HepG2 (cell line): ENCODE data around the gene COA3. TPM values are rescaled to one million over a fixed set of nuclear protein-coding genes. Genes with fewer than 3 reads are reported as not detected.

Source experiments
- ATAC-seq: fragments of 200-7000 bp; cut with Tn5 transposase; 3 replicates; pipeline ENCODE4 v1.9.1; 2020; ENCODE audit warnings: mild to moderate bottlenecking, moderate library complexity
- BruUV-seq: library from RNA; stranded (reverse); fragments of 400-500 nt; replicated peaks from 2 replicates; lab custom pipeline; 2021; lab: Mats Ljungman, UMichigan
- CTCF ChIA-PET: fragments of 300-600 bp; formaldehyde crosslinking; extraction: SDS; loops from one replicate; lab custom pipeline; 2021; ENCODE audit warnings: low total read pairs, inconsistent platforms, low intra/inter-chr PET ratio; lab: Yijun Ruan, JAX
- POLR2A ChIA-PET: fragments of 350-600 bp; sonication (Branson Sonifier 250); formaldehyde crosslinking; loops from one replicate; lab custom pipeline; 2020; ENCODE audit warnings: antibody characterized with exemption, inconsistent platforms; lab: Yijun Ruan, JAX
- DNase-seq: peaks from one replicate; pipeline ENCODE4 v3.0.0-alpha.2; 2015; ENCODE audit warnings: low spot score
- FAIRE-seq: peaks from 3 replicates; lab custom pipeline; 2011; peaks lifted over from hg19 to GRCh38; lab: Jason Lieb, UNC
- H2AFZ ChIP-seq: one replicate; pipeline ENCODE4 v1.6.1; 2011; ENCODE audit warnings: low read length, inconsistent platforms
- H3K27ac ChIP-seq: fragments of 300-600 bp; 3 replicates; pipeline ENCODE4 v1.8.0; 2011; ENCODE audit warnings: mixed run types, mild to moderate bottlenecking, mixed read lengths, low read length, inconsistent platforms; ENCODE audit not compliant: insufficient read depth; ENCODE audit errors: extremely low read length
- H3K27me3 ChIP-seq, 2 experiments: fragments of 200-600 bp in 1 of 2; 2 replicates in 1 of 2; 3 replicates in 1 of 2; pipeline versions ENCODE4 v1.6.0 to v1.8.0; 2011; ENCODE audit warnings: low read length in 2 of 2, mild to moderate bottlenecking in 2 of 2, moderate library complexity in 2 of 2, inconsistent platforms in 1 of 2; ENCODE audit not compliant: insufficient read depth in 2 of 2, control insufficient read depth in 1 of 2
- H3K36me3 ChIP-seq, 2 experiments: fragments of 200-600 bp in 1 of 2; replicated peaks in 1 of 2; 2 replicates in 1 of 2; 3 replicates in 1 of 2; pipeline versions ENCODE4 v1.5.1 to v1.8.0; 2011; ENCODE audit warnings: low read length in 2 of 2, inconsistent platforms in 1 of 2; ENCODE audit not compliant: insufficient read depth in 2 of 2, control insufficient read depth in 1 of 2
- H3K4me1 ChIP-seq: 2 replicates; pipeline ENCODE4 v1.5.1; 2012; ENCODE audit warnings: low read length, inconsistent platforms; ENCODE audit not compliant: insufficient read depth
- H3K4me2 ChIP-seq: 2 replicates; pipeline ENCODE4 v1.6.0; 2011; ENCODE audit warnings: low read depth, low read length, inconsistent platforms
- H3K4me3 ChIP-seq, 3 experiments: fragments of 200-600 bp in 1 of 3; sonication (generic), shearing (Covaris generic) in 1 of 3; replicated peaks in 1 of 3; 2 replicates each; pipeline ENCODE4 v1.5.1; 2011 to 2016; ENCODE audit warnings: low read length in 3 of 3, inconsistent platforms in 2 of 3, low read depth in 2 of 3, mild to moderate bottlenecking in 2 of 3, control low read depth in 1 of 3, mixed read lengths in 1 of 3; ENCODE audit not compliant: insufficient read depth in 1 of 3
- H3K79me2 ChIP-seq: one replicate; pipeline ENCODE4 v1.6.1; 2011; ENCODE audit warnings: low read length, inconsistent platforms; ENCODE audit not compliant: insufficient read depth
- H3K9ac ChIP-seq: 2 replicates; pipeline ENCODE4 v1.6.0; 2011; ENCODE audit warnings: mild to moderate bottlenecking, low read depth, low read length, inconsistent platforms; ENCODE audit not compliant: insufficient read depth
- H3K9me3 ChIP-seq: 2 replicates; pipeline ENCODE4 v1.5.1; 2012; ENCODE audit warnings: mild to moderate bottlenecking, low read length
- H4K20me1 ChIP-seq: 2 replicates; pipeline ENCODE4 v1.6.0; 2011; ENCODE audit warnings: inconsistent platforms, mild to moderate bottlenecking, low read length, moderate library complexity; ENCODE audit not compliant: insufficient read depth
- HNRNPL ChIP-seq: fragments of 200-400 bp; formaldehyde crosslinking; IDR thresholded peaks from 2 replicates; pipeline ENCODE4 v1.6.1; 2017; ENCODE audit warnings: mild to moderate bottlenecking, low read depth, low read length
- NFKB2 ChIP-seq: sonication (generic); formaldehyde crosslinking; IDR thresholded peaks from 2 replicates; pipeline ENCODE4 v1.4.0; 2020; ENCODE audit warnings: missing genetic modification reagents, borderline replicate concordance
- RBFOX2 ChIP-seq: fragments of 200-400 bp; formaldehyde crosslinking; IDR thresholded peaks from 2 replicates; pipeline ENCODE4 v1.6.1; 2017; ENCODE audit warnings: low read depth, mild to moderate bottlenecking, low read length
- SP1 ChIP-seq, 2 experiments: fragments of 450-650 bp in 1 of 2; sonication (generic) in 1 of 2; formaldehyde crosslinking in 1 of 2; IDR thresholded peaks; 2 replicates each; pipeline versions ENCODE4 v1.4.0 to v1.6.1; 2016 to 2020; ENCODE audit warnings: missing genetic modification reagents in 1 of 2
- SUZ12 ChIP-seq: fragments of 150-350 bp; IDR thresholded peaks from 2 replicates; pipeline ENCODE4 v1.6.1; 2014; ENCODE audit warnings: low read depth, low read length
- ZBTB7B ChIP-seq: sonication (generic); formaldehyde crosslinking; IDR thresholded peaks from 2 replicates; pipeline ENCODE4 v1.4.0; 2020; ENCODE audit warnings: missing genetic modification reagents
- ZFX ChIP-seq: sonication (generic); formaldehyde crosslinking; IDR thresholded peaks from 2 replicates; pipeline ENCODE4 v1.4.0; 2020; ENCODE audit warnings: mild to moderate bottlenecking, low read depth, missing genetic modification reagents, moderate library complexity
- ZNF501 ChIP-seq: sonication (generic); formaldehyde crosslinking; IDR thresholded peaks from 2 replicates; pipeline ENCODE4 v1.5.1; 2020; ENCODE audit warnings: mild to moderate bottlenecking, moderate library complexity, missing genetic modification reagents
- ZNF547 ChIP-seq: sonication (generic); formaldehyde crosslinking; IDR thresholded peaks from 2 replicates; pipeline ENCODE4 v1.5.1; 2020; ENCODE audit warnings: mild to moderate bottlenecking, missing genetic modification reagents
- ZNF605 ChIP-seq: sonication (generic); formaldehyde crosslinking; IDR thresholded peaks from 2 replicates; pipeline ENCODE4 v1.8.0; 2022; ENCODE audit warnings: mild to moderate bottlenecking, missing genetic modification reagents
- ZNF703 ChIP-seq: sonication (generic); formaldehyde crosslinking; IDR thresholded peaks from 2 replicates; pipeline ENCODE4 v1.5.1; 2020; ENCODE audit warnings: missing genetic modification reagents, mild to moderate bottlenecking, moderate library complexity, borderline replicate concordance
- WGBS: methylation state at CpG from one replicate; pipeline ENCODE4 v1.1.6; 2017; ENCODE audit warnings: low lambda C conversion rate; 5-methylcytosine and 5-hydroxymethylcytosine counted together
- in situ Hi-C: cut with HindIII; loops from 2 replicates; pipeline ENCODE4 v1.10.0; 2017; ENCODE audit warnings: low pct_unique_long_range_greater_than_20kb; ENCODE audit not compliant: extremely low pct_ligation_motif_present
- intact Hi-C: fragments of 100-400 bp; cut with micrococcal nuclease; formaldehyde crosslinking; loops from one replicate; pipeline ENCODE4 v1.10.0; 2022; ENCODE audit not compliant: unreplicated experiment
- polyA plus RNA-seq, 8 experiments: library from polyadenylated mRNA; depleted of rRNA in 3 of 8; stranded (reverse) in 7 of 8; unstranded in 1 of 8; fragments of >200 nt; fragmentation: Illumina TruSeq in 4 of 8; extraction: Trizol in 4 of 8; gene quantifications; 2 replicates each; pipeline versions ENCODE4 v1.2.1 to v1.2.3, GENCODE V29; 2011 to 2016; ENCODE audit warnings: low read depth in 4 of 8, missing spikeins in 1 of 8, mixed read lengths in 1 of 8; ENCODE audit not compliant: insufficient read depth in 1 of 8
- total RNA-seq, 5 experiments: library from RNA; depleted of rRNA; stranded (reverse); fragments of >200 nt; fragmentation: Illumina TruSeq; extraction: Trizol; gene quantifications; 2 replicates each; pipeline ENCODE4 v1.2.3, GENCODE V29; 2016; ENCODE audit warnings: low read depth in 1 of 5
- TF ChIP-seq, protein P1 (sequence below), 2 experiments: sonication (generic) in 1 of 2; formaldehyde crosslinking in 1 of 2; IDR thresholded peaks; 2 replicates each; pipeline versions ENCODE4 v1.4.0 to v1.6.1; 2016 to 2020; ENCODE audit warnings: borderline replicate concordance in 1 of 2, low read depth in 1 of 2, mild to moderate bottlenecking in 1 of 2, missing genetic modification reagents in 1 of 2
- TF ChIP-seq, protein P2 (sequence below): sonication (generic); formaldehyde crosslinking; IDR thresholded peaks from 2 replicates; pipeline ENCODE4 v1.9.0; 2022; ENCODE audit warnings: low read depth, missing genetic modification reagents

COA3 gene
- total and polyA plus RNA-seq, 2 of the 13 experiments (the other 11 are each of a cell fraction or from before 2014, with no cell fraction given): 133 to 202 TPM

DNA sequence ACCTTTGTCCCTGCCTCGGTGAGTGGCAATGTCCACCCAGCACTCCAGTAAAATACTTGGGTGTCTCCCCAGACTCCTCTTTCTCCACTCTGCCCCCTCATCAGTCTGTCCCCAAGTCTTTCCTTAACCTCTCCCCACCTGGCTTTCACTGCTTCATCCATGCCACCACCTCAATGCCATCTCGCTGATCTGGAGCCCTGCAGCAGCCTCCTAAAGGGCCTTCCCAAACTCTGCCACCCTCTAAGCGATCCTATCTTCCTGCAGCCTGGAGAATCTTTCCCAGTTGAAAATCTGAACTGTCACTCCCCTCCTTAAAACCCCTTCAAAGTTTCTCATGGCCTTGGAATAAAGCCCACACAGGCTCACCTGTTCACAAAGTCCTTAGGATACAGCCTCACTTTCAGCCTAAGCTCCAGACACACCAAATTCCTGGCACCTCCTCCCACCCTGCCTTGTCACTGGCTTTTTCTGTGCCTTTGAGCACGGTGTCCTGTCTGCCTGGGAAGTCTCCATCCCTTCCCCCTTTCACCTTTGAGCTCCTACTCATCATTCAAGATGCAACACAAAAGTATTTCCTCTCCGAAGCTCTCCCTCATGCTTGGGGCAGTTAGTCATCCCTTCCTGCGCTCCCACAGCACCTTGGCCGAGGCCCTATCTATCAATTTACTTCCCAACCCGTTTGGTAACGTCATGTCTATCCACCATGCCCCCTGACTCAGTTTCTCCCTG is 15.3 kb downstream of the COA3 start (continued):
- no peak for TF ChIP-seq SP1 (IDR thresholded peaks at IDR 0.05)
- TF ChIP-seq SP1 (CRISPR knock-in tag; IDR thresholded peaks at IDR 0.05): no peak
- no peak for TF ChIP-seq SUZ12
- TF ChIP-seq, all 625 proteins: peak for 3

DNA sequence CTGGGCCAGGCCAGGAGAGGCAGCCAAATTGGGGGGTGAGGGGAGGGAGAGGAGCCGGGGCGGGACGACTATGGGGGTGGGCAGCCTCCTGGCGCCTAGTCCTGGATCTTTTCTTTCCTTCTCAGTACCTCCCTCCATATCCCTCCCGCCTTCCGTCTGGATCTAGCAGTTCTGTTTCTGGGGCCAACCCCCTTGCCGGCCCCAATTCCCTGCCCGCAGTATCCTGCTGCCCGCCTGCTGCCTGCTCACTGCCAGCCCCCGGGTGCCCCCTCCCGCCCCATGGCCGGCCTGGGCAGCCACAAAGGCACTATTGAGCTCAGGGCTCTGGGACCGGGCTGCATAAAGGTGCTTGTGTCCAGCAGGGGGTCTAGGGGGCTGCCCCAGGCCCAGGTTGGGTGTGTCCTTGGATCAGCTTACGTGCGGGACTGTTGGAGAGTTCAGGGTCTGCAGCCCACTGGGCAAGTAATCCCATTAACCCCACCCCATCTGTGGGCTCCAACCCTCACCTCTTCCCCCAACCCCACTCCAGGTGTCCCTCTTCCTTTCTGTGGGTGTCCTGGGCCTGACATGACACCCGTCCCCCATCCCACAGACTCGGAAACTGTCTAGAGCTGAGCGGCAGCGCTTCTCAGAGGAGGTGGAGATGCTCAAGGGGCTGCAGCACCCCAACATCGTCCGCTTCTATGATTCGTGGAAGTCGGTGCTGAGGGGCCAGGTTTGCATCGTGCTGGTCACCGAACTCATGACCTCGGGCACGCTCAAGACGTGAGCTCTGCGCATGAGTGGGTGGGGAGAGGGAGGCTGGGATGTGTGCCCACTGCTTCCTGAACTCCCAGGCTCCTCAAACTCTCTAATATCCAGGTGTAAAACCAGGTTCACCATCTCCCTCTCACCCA is 16.1 kb downstream of the COA3 start:
- Histone ChIP-seq H3K27ac (no peak overlapping the region), H3K9me3 (no peaks in the 10 kb centered on the region), H3K27me3 (no peaks in the 10 kb centered on the region; a peak in 1 of 5 replicates), H3K4me3 (peak overlapping the region; percentile 87 to 99 (median 92)), H3K79me2 (peaks cover 26% of the 10 kb centered on the region), H4K20me1 (peaks cover 4% of the 10 kb centered on the region; the same call in 1 of the 2 replicates), H3K36me3 (peaks cover 24 to 35% of the 10 kb centered on the region in 2 experiments; a peak in 4 of 5 replicates), H3K4me1 (peaks cover 44% of the 10 kb centered on the region), H2AFZ (no peak overlapping the region), H3K4me2 (peak overlapping the region; percentile 99), H3K9ac (peak overlapping the region; percentile 95)
- POLR2A ChIA-PET: interaction anchor here (0.9 to 8.4 kb wide), 10 partner anchors 9 to 216 kb away, joined by 3 to 278 read pairs (median 24); partner anchors contain the start of genes BECN1, CNTD1, COA3 and PSME3
- DNase-seq (peak; percentile 52), FAIRE-seq (no peak), ATAC-seq (peak; percentile 7)
- no TSS peak for BruUV-seq
- in situ Hi-C loops: no loop called here
- CTCF ChIA-PET: no interaction called here
- intact Hi-C loops: no loop called here
- WGBS: 69% methylated on average over 28 of the region's 29 CpGs
- TF ChIP-seq ZNF703 (CRISPR knock-in tag) (no peak), ZNF547 (CRISPR knock-in tag) (0 out of 2 replicates have a peak, but pooled peaks have one; percentile 46), ZNF501 (0 out of 2 replicates have a peak, but pooled peaks have one; percentile 28), NFKB2 (peak; percentile 38; the same call in 1 of the 2 replicates), RBFOX2 (peak; percentile 68), HNRNPL (peak; percentile 96), ZFX (0 out of 2 replicates have a peak, but pooled peaks have one; percentile 28), ZNF605 (CRISPR knock-in tag) (no peak), ZBTB7B (CRISPR knock-in tag) (peak; percentile 17; the same call in 1 of the 2 replicates)
- TF ChIP-seq, protein P1, sequence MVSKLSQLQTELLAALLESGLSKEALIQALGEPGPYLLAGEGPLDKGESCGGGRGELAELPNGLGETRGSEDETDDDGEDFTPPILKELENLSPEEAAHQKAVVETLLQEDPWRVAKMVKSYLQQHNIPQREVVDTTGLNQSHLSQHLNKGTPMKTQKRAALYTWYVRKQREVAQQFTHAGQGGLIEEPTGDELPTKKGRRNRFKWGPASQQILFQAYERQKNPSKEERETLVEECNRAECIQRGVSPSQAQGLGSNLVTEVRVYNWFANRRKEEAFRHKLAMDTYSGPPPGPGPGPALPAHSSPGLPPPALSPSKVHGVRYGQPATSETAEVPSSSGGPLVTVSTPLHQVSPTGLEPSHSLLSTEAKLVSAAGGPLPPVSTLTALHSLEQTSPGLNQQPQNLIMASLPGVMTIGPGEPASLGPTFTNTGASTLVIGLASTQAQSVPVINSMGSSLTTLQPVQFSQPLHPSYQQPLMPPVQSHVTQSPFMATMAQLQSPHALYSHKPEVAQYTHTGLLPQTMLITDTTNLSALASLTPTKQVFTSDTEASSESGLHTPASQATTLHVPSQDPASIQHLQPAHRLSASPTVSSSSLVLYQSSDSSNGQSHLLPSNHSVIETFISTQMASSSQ (IDR thresholded peaks at IDR 0.05; ENCODE audit: low read depth): no peak
- TF ChIP-seq, protein P1 (CRISPR knock-in tag; IDR thresholded peaks at IDR 0.05; ENCODE audit: borderline replicate concordance): peak; percentile 16; the same call in 1 of the 2 replicates
- TF ChIP-seq, protein P2, sequence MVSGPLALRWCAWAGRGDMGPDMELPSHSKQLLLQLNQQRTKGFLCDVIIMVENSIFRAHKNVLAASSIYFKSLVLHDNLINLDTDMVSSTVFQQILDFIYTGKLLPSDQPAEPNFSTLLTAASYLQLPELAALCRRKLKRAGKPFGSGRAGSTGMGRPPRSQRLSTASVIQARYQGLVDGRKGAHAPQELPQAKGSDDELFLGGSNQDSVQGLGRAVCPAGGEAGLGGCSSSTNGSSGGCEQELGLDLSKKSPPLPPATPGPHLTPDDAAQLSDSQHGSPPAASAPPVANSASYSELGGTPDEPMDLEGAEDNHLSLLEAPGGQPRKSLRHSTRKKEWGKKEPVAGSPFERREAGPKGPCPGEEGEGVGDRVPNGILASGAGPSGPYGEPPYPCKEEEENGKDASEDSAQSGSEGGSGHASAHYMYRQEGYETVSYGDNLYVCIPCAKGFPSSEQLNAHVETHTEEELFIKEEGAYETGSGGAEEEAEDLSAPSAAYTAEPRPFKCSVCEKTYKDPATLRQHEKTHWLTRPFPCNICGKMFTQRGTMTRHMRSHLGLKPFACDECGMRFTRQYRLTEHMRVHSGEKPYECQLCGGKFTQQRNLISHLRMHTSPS (CRISPR knock-in tag): 0 out of 2 replicates have a peak, but pooled peaks have one; percentile 59
